Measurements from ENCODE around the gene ELAC2.
A peak's percentile ranks its signal among the peaks of the same experiment; 100 is the strongest.

ELAC2 gene

GRCh38 chr17:13017655-13018459, at the start of gene ELAC2:
TSS of gene ELAC2 (minus strand) at chr17:13018027. CDS start at chr17:13017947, 80 bp downstream.
- peak; percentile 99 for FAIRE-seq
- peak; percentile 93 for DNase-seq (ENCODE audit: extremely low spot score, insufficient read length, low read depth)

- FAIRE-seq (no peak), DNase-seq (ENCODE audit: extremely low spot score, insufficient read length, low read depth) (no peak)
Measured at GRCh38 chr17:13065032-13065431, 47.2 kb upstream of the ELAC2 start.

- FAIRE-seq (no peak), DNase-seq (ENCODE audit: extremely low spot score, insufficient read length, low read depth) (no peak)
Measured at GRCh38 chr17:13055131-13055530, 37.3 kb upstream of the ELAC2 start.

GRCh38 chr17:13054666-13055065, 36.8 kb upstream of the ELAC2 start:
- no peak for FAIRE-seq
- no peak for DNase-seq (ENCODE audit: extremely low spot score, insufficient read length, low read depth)

DNA sequence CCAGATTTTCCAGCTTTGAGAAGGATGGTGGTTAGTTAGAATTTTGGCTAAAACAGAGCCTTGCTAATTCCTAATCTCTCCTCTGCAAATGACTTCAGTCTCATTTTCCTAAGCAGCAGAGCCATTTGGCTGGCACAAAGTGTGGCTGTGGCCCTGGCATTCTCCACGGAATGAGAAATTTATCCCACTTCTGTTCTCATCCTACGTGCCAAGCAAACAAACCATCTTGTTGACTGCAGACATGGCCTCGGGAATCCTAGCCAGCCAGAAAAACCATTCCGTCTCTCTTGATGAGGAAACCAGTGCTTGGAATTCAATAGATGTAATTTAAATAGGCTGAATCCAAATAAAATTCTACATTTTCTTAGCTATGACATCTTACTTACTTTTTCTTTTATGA, 34.1 kb upstream of the ELAC2 start:
- DNase-seq (ENCODE audit: extremely low spot score, insufficient read length, low read depth), result no peak
- FAIRE-seq, result no peak

GRCh38 chr17:13047011-13047606, 29.3 kb upstream of the ELAC2 start:
- DNase-seq (ENCODE audit: extremely low spot score, insufficient read length, low read depth), result no peak
- FAIRE-seq, result no peak

- no peak for FAIRE-seq
- DNase-seq (ENCODE audit: extremely low spot score, insufficient read length, low read depth), result no peak
Measured at GRCh38 chr17:13046361-13046760, 28.5 kb upstream of the ELAC2 start.

DNA sequence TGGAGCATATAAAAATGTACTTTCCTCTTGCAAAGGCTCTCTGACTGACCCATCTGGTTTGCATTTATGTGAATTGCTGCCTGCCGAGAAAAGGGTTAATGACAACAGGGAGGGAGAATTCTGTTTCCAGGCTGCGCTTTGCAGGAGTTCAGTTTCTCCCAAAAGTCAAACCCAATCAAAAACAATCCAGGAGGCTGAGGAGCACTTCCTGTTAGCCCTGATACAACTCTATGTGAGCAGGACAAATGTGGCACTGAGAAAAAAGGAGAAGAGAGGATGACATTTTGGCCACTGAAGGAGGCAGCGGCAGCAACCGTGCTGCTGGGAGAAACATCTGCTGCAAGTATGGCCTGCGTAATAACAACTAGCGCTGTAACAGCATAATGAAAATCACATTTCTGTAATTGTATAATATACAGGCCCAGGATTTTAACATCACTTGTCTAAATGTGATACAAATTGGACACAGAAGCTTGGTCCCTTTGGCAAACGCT, 26.8 kb upstream of the ELAC2 start:
- FAIRE-seq (no peak), DNase-seq (ENCODE audit: extremely low spot score, insufficient read length, low read depth) (no peak)

DNA sequence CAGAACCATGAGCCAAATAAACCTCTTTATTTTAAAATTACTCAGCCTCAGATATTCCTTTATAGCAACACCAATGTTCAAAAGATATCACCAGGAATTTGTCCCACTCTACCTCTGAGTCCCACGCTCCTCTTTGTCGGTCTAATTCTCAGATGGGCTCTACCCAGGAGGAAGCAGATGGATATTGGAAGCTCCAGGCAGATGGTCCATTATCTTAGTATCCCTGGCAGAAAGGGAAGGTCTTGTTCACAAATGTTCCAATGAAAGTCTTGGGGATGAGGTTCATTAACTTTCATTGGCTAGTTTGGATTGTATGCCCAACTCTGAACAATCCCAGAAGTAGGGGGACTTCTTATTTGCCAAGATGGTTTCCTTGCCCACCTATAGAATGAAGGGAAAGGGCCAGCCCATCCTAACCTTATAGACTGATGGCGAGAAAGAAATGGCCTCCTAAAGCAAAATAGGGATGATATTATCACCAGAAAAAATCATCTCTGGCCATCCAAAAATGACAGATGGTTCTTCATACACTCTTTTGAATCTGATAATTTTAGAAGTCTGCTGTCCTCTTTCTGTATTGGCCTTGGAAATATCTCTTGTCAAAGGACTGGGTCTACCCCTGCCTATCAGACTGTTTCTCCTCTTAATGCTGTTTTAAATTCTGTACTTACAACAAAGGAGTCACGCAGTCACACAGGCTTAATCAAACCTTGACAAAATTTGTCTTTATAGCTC, 21.3 kb upstream of the ELAC2 start:
- FAIRE-seq (no peak), DNase-seq (ENCODE audit: extremely low spot score, insufficient read length, low read depth) (no peak)

- DNase-seq (ENCODE audit: extremely low spot score, insufficient read length, low read depth) (no peak), FAIRE-seq (no peak)
Measured at GRCh38 chr17:13036751-13037150, 18.9 kb upstream of the ELAC2 start.

GRCh38 chr17:13035420-13035819, 17.6 kb upstream of the ELAC2 start:
- DNase-seq (ENCODE audit: extremely low spot score, insufficient read length, low read depth) (no peak), FAIRE-seq (no peak)

- DNase-seq (ENCODE audit: extremely low spot score, insufficient read length, low read depth) (peak; percentile 37), FAIRE-seq (peak; percentile 82)
Measured at GRCh38 chr17:13031718-13032350, 14.0 kb upstream of the ELAC2 start.

DNA sequence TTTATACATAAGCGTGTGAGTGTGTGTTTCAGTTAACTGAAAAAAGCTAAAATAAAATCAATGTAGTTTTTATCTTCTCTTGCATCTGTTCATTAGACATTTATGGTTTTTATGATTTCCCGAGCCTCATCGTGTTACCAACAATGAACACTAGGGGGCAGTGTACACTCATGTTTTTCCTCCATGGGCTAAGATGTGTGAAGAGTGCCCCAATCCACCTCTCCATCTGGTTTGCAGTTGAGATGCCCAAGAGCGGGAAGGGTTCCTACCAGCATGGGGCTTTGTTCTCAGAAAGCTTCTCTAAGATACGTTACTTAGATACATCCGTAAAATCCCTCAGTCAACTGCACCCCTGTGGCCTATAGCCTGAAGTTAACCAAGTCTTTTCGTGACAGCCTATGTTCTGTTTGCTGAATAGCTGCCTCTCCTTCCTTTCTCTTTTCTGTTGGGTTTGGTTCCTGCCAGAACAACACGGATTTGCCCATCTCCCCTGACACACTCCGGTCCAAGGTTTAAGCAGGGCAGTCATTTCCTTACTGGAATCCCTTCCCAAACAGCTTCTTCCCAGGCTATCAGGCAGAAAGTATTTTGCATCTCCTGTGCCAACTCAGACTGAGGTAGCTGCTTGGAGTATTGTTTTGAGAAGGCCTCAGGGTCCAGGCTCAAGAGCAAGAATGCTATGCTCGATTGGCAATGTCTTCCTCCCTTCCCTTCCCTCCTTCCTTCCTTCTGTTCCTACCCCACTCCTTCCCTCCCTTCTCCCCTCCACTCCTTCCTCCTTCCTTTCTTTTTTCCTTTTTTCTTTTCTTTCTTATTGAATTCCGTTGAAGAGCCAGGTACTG, 12.9 kb upstream of the ELAC2 start:
- DNase-seq (ENCODE audit: extremely low spot score, insufficient read length, low read depth), result peak; percentile 18
- FAIRE-seq, result peak; percentile 64

DNA sequence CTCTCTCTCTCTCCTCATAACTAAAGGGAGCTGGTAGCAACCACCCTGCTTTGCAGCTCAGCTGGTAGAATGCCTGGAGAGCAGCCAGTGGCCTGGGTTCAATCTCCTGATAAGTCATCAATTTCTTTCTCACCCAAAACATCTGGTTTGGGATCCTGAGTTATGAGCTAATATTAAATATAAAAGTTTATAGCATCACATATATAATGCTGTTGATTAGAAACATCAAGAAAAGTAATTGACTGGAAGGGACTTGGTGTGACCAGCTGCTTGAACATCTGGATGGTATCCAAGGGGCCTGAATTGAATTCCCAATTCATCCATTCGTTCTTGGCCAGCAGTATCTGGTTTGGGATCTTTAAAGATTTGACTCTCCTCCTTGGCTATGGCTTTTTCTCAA, 12.2 kb upstream of the ELAC2 start:
- no peak for FAIRE-seq
- DNase-seq (ENCODE audit: extremely low spot score, insufficient read length, low read depth), result no peak

DNA sequence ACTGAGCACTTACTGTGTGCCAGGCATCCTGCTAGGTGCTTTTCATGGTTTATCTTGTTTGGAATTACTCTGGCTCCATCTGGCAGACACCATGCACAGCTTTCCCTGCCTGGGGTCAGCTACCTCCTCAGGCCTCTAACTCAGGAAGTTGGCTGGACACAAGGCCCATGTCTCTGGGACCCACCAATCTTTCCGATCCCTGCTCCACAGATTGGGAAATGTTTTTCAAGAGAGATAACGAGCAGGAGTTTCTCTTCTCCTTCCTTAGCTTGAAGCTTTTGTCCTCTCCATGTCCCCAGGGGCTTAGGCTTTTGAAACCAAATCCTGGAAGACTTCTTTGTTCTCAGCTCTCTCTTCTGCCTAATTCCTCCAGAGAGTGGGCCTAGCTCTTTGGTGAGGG, 11.5 kb upstream of the ELAC2 start:
- FAIRE-seq (no peak), DNase-seq (ENCODE audit: extremely low spot score, insufficient read length, low read depth) (no peak)

DNA sequence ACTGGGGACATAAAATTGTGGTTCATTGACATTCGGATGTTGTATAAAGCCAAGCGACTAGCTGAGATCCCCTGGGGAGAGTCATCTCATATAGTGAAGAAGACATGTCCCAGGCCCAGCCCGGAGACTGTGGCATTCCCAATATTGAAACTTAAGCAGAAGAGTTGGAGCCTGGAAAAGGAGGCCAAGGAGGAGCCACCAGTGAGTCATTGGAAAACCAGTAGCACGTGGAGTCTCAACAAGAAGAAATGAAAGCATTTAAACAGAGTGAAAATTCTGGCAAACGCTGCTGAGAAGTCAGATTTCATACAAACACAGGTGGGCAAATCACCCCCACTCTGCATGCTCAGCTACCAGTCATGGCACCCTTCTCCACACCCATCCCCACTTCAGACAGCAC, 9.4 kb upstream of the ELAC2 start:
- FAIRE-seq, result no peak
- no peak for DNase-seq (ENCODE audit: extremely low spot score, insufficient read length, low read depth)

GRCh38 chr17:13025687-13026086, 7.9 kb upstream of the ELAC2 start:
- FAIRE-seq (no peak), DNase-seq (ENCODE audit: extremely low spot score, insufficient read length, low read depth) (no peak)

DNA sequence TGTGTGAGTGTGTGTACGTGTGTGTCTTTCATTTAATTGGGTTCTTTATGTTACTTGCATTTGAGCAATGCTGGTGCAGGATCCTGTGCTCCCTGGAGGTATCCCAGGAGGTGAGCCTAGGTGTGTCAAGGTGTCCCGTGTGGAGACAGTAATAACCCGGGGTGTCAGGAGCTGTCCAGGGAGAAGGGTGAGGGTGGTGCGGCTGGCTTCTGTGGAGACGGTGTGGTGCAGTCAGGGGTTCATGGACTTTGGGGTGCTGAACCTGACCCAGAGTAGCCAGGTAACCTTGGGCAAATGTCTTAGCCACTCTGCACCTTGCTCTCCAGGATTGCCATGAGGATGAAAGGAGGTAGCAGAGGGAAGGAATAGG, 7.4 kb upstream of the ELAC2 start:
- DNase-seq (ENCODE audit: extremely low spot score, insufficient read length, low read depth) (no peak), FAIRE-seq (no peak)

DNA sequence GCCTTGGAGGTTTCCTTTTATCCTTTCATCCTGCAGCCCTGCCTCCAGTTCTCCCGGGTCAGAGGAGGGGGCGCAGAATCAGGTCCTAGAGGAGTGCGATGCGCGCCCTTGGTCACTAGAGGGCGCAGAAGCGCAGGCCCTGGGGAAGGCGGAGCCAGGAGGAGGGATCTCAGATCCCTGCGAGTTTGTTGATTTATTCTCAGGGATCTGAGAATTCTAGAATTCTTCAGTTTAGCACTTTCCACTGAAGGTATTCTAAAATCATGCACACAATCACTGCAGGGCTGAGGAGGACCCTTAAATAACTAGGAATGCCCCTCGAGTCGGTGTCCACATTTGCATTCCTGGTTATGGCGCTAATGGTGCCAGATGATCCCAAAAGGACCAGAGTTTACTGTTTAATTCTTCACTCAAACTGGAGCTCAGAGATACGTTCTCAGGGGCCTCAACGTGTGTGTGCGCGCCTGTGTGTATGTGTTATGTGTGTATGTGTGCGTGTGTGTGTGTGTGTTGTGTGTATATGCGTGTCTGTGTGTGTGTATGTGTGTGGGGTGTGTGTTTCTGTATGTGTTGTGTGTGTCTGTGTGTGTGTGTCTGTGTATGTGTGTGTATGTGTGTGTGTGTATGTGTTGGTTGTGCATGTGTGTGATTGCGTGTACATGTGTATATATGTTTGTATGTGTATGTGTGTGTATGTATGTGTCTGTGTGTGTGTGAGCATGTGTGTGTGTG, 6.9 kb upstream of the ELAC2 start:
- FAIRE-seq (peak; percentile 80), DNase-seq (ENCODE audit: extremely low spot score, insufficient read length, low read depth) (peak; percentile 38)

All from GM18507 (cell line).